Activated naive CD4-positive, alpha-beta T cell treated with anti-CD3 and anti-CD28 coated beads, Interleukin-2, amount 50 U/mL, for 24 hours (primary cell): Measurements from ENCODE around the gene TTF2.
A peak's percentile ranks its signal among the peaks of the same experiment; 100 is the strongest.

Source experiments
- H3K27ac Mint-ChIP-seq: one replicate; pipeline ENCODE4 v1.8.0; 2021; ENCODE audit warnings: mild to moderate bottlenecking, mixed read lengths
- H3K27me3 Mint-ChIP-seq: one replicate; pipeline ENCODE4 v1.8.0; 2021; ENCODE audit warnings: mixed read lengths
- H3K36me3 Mint-ChIP-seq: one replicate; pipeline ENCODE4 v1.8.0; 2021; ENCODE audit warnings: mixed read lengths
- H3K4me1 Mint-ChIP-seq: one replicate; pipeline ENCODE4 v1.8.0; 2021; ENCODE audit warnings: mixed read lengths
- H3K4me3 Mint-ChIP-seq: one replicate; pipeline ENCODE4 v1.8.0; 2021; ENCODE audit warnings: mild to moderate bottlenecking, mixed read lengths
- H3K9me3 Mint-ChIP-seq: one replicate; pipeline ENCODE4 v1.8.0; 2021; ENCODE audit warnings: mixed read lengths

Gene TTF2

DNA sequence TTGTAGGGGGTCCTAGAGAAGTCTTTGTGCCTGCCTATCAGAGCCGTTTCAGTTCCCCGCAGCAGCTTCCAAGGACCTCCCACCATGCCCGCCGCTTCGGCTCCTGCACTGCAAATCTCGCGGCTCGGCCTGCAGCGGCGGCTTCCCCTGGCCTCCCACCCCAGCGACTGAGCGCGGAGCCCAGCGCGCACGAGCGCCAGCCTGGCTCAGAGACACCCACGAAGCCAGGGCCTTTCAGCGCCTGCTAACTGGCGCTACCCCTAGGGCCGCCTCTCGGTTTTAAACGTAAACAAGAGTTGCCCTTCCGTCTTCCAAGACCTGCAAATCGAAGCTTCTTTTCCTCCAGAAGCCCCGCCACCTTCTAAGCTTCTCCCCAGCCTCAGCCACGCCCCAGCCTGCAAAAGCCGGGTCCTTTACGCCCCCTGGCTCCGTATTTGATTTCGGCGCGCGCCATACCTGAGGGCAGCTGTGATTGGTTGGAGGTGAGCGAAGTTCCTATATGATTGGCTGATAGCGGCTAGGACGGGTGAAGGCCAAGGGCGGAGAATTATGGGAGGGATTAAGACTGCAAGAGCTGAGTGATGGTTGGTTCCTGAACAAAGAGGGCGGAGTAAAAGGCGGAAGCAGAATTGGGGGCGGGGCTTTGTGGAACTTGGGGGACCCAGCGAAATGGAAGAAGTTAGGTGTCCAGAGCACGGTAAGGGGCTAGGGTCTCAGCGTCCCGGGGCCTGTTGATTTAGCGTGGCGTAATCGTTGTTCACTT lies at the start of gene TTF2:
TSS of gene TTF2 (plus strand) at position 649 of the 763 bp plus-strand sequence. CDS start at position 670, 21 bp downstream.
- Mint-ChIP-seq H3K4me3 (no peak within 1 kb of the TSS), H3K9me3 (no peaks in the 10 kb centered on the region), H3K27ac (peak within 1 kb of the TSS; percentile 95), H3K4me1 (peaks cover 54% of the 10 kb centered on the region), H3K36me3 (peaks cover 19% of the 10 kb centered on the region), H3K27me3 (no peaks in the 10 kb centered on the region)

DNA sequence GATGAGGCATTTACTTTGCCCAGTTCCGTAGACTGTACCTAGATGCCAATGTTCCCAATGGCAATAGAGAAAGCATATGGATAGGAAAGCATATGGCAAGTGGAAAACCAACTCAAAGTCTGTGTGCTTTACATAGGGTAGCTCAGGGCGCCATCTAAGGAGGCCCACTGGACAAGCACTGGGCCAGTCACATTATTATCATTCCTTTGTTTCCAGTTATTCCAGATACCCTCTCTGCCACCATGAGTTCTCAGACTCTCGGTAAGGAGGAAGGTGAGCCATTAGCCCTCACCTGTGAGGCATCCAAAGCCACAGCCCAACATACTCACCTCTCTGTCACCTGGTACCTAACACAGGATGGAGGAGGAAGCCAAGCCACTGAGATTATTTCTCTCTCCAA lies 48.8 kb upstream of the TTF2 start:
- Mint-ChIP-seq H3K27me3 (no peaks in the 10 kb centered on the region), H3K36me3 (peaks cover 3% of the 10 kb centered on the region), H3K4me3 (no peak overlapping the region), H3K27ac (no peak overlapping the region), H3K4me1 (peaks cover 74% of the 10 kb centered on the region), H3K9me3 (peaks cover 4% of the 10 kb centered on the region)

DNA sequence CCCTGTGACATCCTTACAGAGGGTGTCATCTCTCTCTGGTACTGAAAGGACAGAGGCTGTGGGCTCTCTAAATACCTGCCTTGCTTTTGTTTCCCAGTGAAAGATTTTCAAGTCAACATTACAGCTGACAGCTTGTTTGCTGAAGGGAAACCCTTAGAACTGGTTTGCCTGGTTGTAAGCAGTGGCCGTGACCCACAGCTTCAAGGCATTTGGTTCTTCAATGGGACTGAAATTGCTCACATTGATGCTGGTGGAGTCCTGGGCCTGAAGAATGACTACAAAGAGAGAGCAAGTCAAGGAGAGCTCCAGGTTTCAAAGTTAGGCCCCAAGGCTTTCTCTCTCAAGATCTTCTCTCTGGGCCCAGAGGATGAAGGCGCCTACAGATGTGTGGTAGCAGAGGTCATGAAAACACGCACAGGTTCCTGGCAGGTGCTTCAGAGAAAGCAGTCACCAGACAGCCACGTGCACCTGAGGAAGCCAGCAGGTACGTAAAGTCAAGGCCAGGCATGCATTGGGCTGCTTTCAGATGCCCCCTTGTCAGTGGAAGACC lies 46.7 kb upstream of the TTF2 start:
- peak overlapping the region; percentile 95 for H3K27ac Mint-ChIP-seq
- H3K4me3 Mint-ChIP-seq: no peak overlapping the region
- H3K36me3 Mint-ChIP-seq: peaks cover 3% of the 10 kb centered on the region
- no peaks in the 10 kb centered on the region for H3K9me3 Mint-ChIP-seq
- H3K27me3 Mint-ChIP-seq: no peaks in the 10 kb centered on the region
- H3K4me1 Mint-ChIP-seq: peaks cover 74% of the 10 kb centered on the region

DNA sequence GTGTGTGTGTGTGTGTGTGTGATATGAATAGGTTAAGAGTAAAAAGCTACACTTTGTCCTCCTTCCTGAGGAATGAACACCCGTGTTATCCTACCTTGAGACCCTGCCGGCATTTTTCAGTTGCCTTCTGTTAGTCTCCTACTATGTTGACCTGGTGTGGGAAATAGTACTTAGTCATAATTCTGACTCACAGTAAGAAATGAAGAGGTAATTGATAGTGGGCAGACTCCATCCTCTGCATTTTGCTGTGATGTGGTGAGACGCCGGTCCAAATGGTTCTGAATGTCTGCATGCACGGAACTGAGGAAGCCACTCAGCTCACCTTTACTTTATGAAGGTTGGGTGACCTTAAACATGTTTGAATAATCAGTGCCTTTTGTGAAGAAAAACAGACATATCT lies 45.9 kb upstream of the TTF2 start:
- Mint-ChIP-seq H3K27me3 (no peaks in the 10 kb centered on the region), H3K9me3 (no peaks in the 10 kb centered on the region), H3K36me3 (peaks cover 3% of the 10 kb centered on the region), H3K4me1 (peaks cover 70% of the 10 kb centered on the region), H3K27ac (peak overlapping the region; percentile 95), H3K4me3 (peak overlapping the region; percentile 68)

DNA sequence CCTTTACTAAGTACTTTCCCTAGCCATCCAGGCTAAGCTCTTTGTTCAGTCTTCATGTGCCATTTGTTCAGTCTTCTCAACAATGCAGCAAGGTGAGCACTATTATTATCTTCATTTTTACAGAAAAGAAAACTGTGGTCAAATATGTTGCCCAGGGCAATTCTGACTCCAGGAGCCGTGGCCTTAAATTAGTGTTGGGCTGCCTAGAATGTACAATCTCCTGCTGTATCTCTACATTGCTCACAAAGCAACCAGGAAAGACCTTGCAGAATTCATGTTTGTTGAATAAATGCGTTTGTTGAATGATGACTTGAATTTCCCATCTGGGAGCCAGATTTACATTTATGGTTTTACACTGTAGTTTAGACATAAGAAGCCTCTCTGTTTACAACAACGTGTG lies 44.4 kb upstream of the TTF2 start:
- no peaks in the 10 kb centered on the region for H3K27me3 Mint-ChIP-seq
- H3K27ac Mint-ChIP-seq: peak overlapping the region; percentile 89
- peak overlapping the region; percentile 47 for H3K4me3 Mint-ChIP-seq
- peaks cover 59% of the 10 kb centered on the region for H3K4me1 Mint-ChIP-seq
- H3K36me3 Mint-ChIP-seq: peaks cover 10% of the 10 kb centered on the region
- H3K9me3 Mint-ChIP-seq: no peaks in the 10 kb centered on the region

DNA sequence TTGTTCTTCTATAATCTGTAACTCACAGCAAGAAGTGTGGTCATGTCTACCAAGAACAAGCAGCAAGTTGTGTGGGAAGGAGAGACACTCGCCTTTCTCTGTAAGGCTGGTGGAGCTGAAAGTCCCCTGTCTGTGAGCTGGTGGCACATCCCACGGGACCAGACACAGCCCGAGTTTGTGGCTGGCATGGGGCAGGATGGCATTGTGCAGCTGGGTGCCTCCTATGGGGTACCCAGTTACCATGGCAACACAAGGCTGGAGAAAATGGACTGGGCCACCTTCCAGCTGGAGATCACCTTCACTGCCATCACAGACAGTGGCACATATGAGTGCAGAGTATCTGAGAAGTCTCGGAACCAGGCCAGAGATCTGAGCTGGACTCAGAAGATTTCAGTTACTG lies 43.1 kb upstream of the TTF2 start:
- peak overlapping the region; percentile 65 for H3K27ac Mint-ChIP-seq
- no peaks in the 10 kb centered on the region for H3K27me3 Mint-ChIP-seq
- peaks cover 8% of the 10 kb centered on the region for H3K36me3 Mint-ChIP-seq
- peaks cover 57% of the 10 kb centered on the region for H3K4me1 Mint-ChIP-seq
- no peaks in the 10 kb centered on the region for H3K9me3 Mint-ChIP-seq
- H3K4me3 Mint-ChIP-seq: peak overlapping the region; percentile 59

DNA sequence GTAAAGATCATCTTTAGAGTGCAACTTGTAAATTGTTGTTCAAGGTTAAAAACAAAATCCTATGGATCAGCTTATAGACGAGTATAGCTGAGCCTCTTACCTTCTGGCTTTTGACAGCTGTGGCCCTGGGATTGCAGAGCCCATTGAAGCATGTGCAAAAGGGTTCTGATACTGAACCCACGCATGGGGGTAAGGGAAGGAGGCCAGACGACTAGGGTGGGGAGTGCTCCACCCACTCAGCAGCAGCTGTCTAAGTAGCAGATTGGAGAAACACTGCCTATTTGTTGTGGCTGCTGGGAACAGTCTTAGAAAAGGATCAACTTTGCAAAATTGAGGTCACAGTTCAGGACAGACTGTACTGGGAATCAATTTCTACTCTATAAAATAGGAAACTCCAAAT lies 42.5 kb upstream of the TTF2 start:
- Mint-ChIP-seq H3K27me3 (no peaks in the 10 kb centered on the region), H3K9me3 (no peaks in the 10 kb centered on the region), H3K36me3 (peaks cover 8% of the 10 kb centered on the region), H3K27ac (peak overlapping the region; percentile 70), H3K4me3 (peak overlapping the region; percentile 19), H3K4me1 (peaks cover 57% of the 10 kb centered on the region)

DNA sequence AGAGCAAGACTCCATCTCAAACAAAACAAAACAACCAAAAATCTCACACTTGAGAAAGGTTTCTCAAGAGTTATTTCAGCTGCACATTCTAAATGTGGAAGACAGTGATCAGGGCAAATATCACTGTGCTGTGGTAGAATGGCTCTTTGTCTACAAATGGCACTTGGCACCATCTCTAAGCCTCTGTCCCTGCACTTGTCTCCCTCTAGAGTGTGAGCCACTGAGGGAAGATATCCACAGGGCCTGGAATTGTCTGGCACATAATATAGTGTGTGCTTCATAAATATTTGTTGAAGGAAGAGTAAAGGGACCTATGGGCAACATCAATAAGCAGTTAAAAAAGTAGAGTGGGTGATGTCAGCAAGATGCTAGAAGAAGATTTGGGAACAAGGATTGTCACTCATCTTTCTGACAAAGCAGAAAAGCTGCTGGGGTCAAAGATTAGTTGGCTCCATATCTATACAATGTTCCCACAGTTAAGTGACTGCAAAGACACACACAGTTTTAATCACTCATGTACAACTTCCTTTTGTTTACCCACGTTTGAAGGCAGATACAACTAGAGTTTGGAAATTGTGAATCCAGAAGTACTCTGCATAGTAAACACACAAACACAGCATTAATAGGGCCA lies 39.5 kb upstream of the TTF2 start:
- Mint-ChIP-seq H3K4me1 (peaks cover 30% of the 10 kb centered on the region), H3K36me3 (peaks cover 9% of the 10 kb centered on the region), H3K27me3 (no peaks in the 10 kb centered on the region), H3K27ac (no peak overlapping the region), H3K9me3 (no peaks in the 10 kb centered on the region), H3K4me3 (no peak overlapping the region)

DNA sequence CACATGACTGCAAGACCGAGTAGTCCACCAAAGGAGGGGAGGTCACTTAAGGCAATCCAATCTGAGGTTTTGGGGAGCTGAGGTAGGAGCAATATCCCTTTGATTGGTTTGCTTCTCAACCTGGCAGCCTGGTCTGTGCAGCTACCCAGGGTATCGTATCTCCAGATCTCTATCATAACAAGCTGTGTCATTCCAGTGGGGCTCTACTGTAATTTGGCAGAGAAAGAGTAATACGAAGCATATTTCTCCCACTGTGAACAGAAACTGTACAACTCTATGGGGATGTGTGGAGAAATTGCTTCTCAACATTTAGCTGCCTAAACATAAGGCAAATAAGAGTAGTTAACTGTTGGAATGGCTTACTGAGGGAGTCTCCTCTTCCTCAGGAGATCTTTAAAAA lies 38.0 kb upstream of the TTF2 start:
- H3K4me1 Mint-ChIP-seq: peaks cover 21% of the 10 kb centered on the region
- no peaks in the 10 kb centered on the region for H3K27me3 Mint-ChIP-seq
- no peak overlapping the region for H3K4me3 Mint-ChIP-seq
- H3K27ac Mint-ChIP-seq: no peak overlapping the region
- no peaks in the 10 kb centered on the region for H3K9me3 Mint-ChIP-seq
- H3K36me3 Mint-ChIP-seq: peaks cover 11% of the 10 kb centered on the region

DNA sequence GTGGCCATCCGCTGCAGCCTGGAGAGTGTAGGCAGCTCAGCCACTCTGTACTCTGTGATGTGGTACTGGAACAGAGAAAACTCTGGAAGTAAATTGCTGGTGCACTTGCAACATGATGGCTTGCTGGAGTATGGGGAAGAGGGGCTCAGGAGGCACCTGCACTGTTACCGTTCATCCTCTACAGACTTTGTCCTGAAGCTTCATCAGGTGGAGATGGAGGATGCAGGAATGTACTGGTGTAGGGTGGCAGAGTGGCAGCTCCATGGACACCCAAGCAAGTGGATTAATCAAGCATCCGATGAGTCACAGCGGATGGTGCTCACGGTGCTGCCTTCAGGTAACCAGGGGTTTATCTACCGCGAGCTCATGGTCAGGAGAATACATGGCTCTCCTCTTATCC lies 34.6 kb upstream of the TTF2 start:
- H3K27me3 Mint-ChIP-seq: no peaks in the 10 kb centered on the region

DNA sequence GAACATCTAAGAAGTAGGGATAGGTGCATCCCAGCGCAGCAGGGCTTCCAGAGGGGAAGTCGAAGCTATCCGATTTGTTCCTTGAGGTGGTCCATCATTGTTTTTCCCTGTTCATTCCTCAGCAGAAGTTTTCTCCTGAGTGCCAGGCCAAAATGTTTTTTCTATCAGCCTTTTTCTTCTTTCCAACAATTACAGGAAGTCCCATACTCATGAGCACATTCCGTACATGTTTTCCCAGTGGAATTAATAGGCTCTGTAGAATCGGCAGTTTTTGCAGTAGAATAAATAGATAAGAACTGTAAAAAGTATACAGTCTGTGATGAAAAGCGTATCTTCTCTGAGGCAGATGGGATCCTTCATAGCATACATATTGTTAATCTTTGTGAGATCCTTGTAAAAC lies 33.8 kb upstream of the TTF2 start:
- Mint-ChIP-seq H3K27me3 (no peaks in the 10 kb centered on the region), H3K4me3 (no peak overlapping the region), H3K27ac (no peak overlapping the region), H3K9me3 (no peaks in the 10 kb centered on the region), H3K4me1 (peaks cover 11% of the 10 kb centered on the region), H3K36me3 (peaks cover 4% of the 10 kb centered on the region)

More for the DNA sequence above, 34.6 kb upstream of the TTF2 start:
- H3K27ac Mint-ChIP-seq: no peak overlapping the region
- peaks cover 4% of the 10 kb centered on the region for H3K36me3 Mint-ChIP-seq
- H3K4me1 Mint-ChIP-seq: peaks cover 8% of the 10 kb centered on the region
- no peaks in the 10 kb centered on the region for H3K9me3 Mint-ChIP-seq
- H3K4me3 Mint-ChIP-seq: no peak overlapping the region

DNA sequence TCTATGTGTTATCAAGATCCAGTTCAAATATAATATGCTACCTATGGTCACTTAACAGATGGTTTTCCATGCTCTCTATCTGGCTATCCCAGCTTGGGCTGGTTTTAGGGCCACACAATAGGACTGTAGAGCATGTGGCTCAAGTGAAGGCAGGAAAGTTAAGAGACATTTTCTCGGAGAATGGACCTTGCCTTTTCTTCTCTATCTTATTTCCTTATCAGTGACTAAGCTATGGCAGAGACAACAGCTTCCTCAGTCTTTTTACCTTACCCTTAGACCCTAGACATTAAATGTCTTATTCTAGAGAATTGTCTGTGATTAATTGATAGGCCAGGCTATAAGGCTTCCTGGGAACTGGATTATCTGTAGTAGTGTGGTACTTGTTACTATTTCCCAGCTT lies 30.4 kb upstream of the TTF2 start:
- peaks cover 22% of the 10 kb centered on the region for H3K4me1 Mint-ChIP-seq
- no peak overlapping the region for H3K4me3 Mint-ChIP-seq
- H3K27ac Mint-ChIP-seq: no peak overlapping the region
- peaks cover 6% of the 10 kb centered on the region for H3K36me3 Mint-ChIP-seq
- no peaks in the 10 kb centered on the region for H3K9me3 Mint-ChIP-seq
- no peaks in the 10 kb centered on the region for H3K27me3 Mint-ChIP-seq

DNA sequence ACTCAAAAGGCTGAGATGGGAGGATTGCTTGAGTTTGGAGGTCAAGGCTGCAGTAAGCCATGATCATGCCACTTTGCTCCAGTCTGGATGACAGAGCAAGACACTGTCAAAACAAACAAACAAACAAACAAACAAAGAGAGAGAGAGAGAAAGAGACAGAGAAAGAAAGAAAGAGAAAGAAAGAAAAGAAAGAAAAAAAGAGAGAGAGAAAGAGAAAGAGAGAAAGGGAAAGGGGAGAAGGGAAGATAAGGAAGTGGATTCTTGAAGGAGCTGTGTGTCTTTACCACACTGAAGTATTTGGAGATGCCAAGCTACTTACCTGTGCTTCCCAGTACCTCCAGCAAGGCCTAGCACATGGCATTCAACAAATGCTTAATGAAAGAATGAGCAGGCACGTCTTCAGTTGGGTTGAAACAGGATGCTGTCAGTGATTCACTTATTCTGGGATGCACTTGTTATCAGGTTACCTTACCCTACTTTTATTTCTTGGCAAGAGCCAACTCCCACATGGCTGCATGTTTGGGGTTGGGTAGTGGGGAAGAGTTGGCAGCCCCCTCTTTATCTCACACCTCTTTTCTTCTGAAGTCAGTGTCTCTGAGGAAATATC lies 29.8 kb upstream of the TTF2 start:
- Mint-ChIP-seq H3K4me3 (no peak overlapping the region), H3K9me3 (no peaks in the 10 kb centered on the region), H3K27ac (no peak overlapping the region), H3K27me3 (no peaks in the 10 kb centered on the region), H3K36me3 (peaks cover 5% of the 10 kb centered on the region), H3K4me1 (peaks cover 22% of the 10 kb centered on the region)

DNA sequence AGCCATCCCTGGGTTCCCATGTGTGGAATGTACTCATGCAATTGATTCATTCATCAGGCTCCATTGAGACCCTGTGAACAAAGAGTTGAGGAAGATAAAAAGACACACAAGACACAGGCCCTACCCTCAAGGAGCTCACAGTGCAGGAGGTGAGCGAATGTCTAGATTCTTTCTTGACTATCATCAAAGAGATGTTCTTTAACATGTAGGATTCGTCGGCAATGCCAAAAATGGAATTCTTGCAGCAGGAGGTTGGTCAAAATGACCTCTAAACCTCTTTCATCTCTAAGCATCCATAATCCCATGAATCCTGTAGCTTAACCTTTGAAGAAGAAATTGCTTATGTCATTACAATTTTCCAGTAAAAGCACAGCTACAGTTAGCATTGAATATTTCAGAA lies 27.9 kb upstream of the TTF2 start:
- Mint-ChIP-seq H3K27ac (no peak overlapping the region), H3K4me3 (no peak overlapping the region), H3K36me3 (peaks cover 3% of the 10 kb centered on the region), H3K9me3 (no peaks in the 10 kb centered on the region), H3K4me1 (peaks cover 22% of the 10 kb centered on the region), H3K27me3 (no peaks in the 10 kb centered on the region)

DNA sequence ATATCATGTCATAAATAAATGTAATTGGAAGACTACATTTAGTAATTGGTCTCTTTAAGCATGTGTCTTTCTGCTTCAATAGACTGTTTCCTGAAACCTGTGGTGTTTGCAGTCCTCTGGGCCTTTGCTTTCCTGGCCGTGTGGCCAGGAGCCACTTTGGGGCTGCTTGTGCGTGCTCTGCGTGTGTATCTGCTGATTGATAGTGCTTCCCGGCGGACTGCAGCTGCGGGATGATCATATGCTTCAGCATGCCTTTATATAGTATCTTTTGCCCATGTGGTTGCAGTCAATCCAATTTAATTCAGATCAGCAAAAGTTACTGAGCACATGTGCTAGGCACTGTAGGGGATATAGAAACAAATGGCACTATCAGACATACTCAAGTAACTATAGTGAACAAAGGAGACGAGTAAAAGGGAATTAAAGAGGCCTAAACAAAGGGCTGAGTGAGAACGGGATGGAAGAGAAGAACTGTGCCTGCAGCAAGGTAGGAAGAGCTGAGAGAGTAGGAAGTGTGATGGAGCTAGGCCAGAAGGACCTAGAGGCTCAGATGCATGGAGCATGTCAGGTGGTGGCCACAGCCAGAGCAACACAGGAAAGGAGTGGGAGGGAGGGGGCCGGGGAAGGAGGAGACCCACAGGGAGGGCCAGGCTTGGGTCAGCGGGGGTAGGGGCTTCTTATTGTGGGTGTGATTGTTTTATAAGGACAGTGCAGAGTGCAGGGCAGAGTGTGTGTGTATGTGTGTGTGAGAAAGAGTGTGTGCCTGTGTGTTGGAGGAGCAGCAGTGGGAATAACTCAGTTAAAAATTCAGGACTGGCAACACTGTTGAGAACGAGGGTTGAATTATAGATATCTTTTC lies 27.2 kb upstream of the TTF2 start:
- H3K4me1 Mint-ChIP-seq: peaks cover 22% of the 10 kb centered on the region
- H3K27ac Mint-ChIP-seq: no peak overlapping the region
- H3K9me3 Mint-ChIP-seq: no peaks in the 10 kb centered on the region
- H3K36me3 Mint-ChIP-seq: peaks cover 3% of the 10 kb centered on the region
- no peaks in the 10 kb centered on the region for H3K27me3 Mint-ChIP-seq
- H3K4me3 Mint-ChIP-seq: no peak overlapping the region
